Suppressor macrophage (primary cell): ENCODE data around the gene SEMA4A.
"Not testable (repeated sequence)": the region's sequence is repeated elsewhere in the genome, so short reads cannot be mapped to it uniquely, and the experiment has no call there.

Experiments
- DNase-seq, 4 experiments: peaks; one replicate each; pipeline ENCODE4 v3.0.0-alpha.2; 2020 to 2022
- total RNA-seq, 17 experiments: gene quantifications; one replicate each; lab custom pipeline; 2026; ENCODE audit warnings: mixed read lengths in 6 of 17, inconsistent platforms in 3 of 17; lab: John Stamatoyannopoulos, UW

SEMA4A gene
- 22.8 to 122 (median 44.3) reads per million in 17 experiments for total RNA-seq

GRCh38 chr1:156153362-156153761, at the start of gene SEMA4A:
Gene SEMA4A (plus strand): TSS chr1:156153585. CDS start chr1:156154579, 994 bp downstream.
- DNase-seq, result no peak

GRCh38 chr1:156104065-156104810, 49.1 kb upstream of the SEMA4A start:
- DNase-seq, result peak; percentile 76 to 91 (median 85)

- DNase-seq, result peak in 2 of 4 experiments; percentile 42 to 46
Observed at GRCh38 chr1:156104861-156105832, 48.2 kb upstream of the SEMA4A start.

GRCh38 chr1:156106624-156107488, 46.5 kb upstream of the SEMA4A start:
- peak in 2 of 4 experiments; percentile 8 to 50 for DNase-seq

- no peak for DNase-seq
Observed at GRCh38 chr1:156108057-156108456, 45.3 kb upstream of the SEMA4A start.

- DNase-seq, result no peak
Observed at GRCh38 chr1:156108664-156109241, 44.6 kb upstream of the SEMA4A start.

GRCh38 chr1:156110252-156110651, 43.1 kb upstream of the SEMA4A start:
- no peak for DNase-seq

GRCh38 chr1:156111355-156111962, 41.9 kb upstream of the SEMA4A start:
- DNase-seq, result no peak

GRCh38 chr1:156112276-156113137, 40.9 kb upstream of the SEMA4A start:
- DNase-seq, result no peak

- no peak for DNase-seq
Observed at GRCh38 chr1:156113282-156113950, 40.0 kb upstream of the SEMA4A start.

GRCh38 chr1:156114101-156114918, 39.1 kb upstream of the SEMA4A start, which contains the start of gene LMNA:
Gene LMNA (plus strand): TSS chr1:156114711. CDS start chr1:156114919, 208 bp downstream.
- DNase-seq, result peak; percentile 93 to 97 (median 96)

GRCh38 chr1:156114919-156115513, 38.4 kb upstream of the SEMA4A start:
- peak in 3 of 4 experiments; percentile 47 to 61 (median 61) for DNase-seq

GRCh38 chr1:156115514-156116374, 37.6 kb upstream of the SEMA4A start:
- peak; percentile 30 to 65 (median 52) for DNase-seq

- not testable (repeated sequence) for DNase-seq
Observed at GRCh38 chr1:156116731-156117130, 36.7 kb upstream of the SEMA4A start.

GRCh38 chr1:156117414-156118176, 35.8 kb upstream of the SEMA4A start:
- DNase-seq, result no peak

GRCh38 chr1:156118177-156118868, 35.1 kb upstream of the SEMA4A start:
- peak in 1 of 4 experiments; percentile 18 for DNase-seq
